RWPE2 (cell line): ENCODE data around the gene ABCD3.

Experiments used
- ATAC-seq: fragments of 200-7000 bp; cut with Tn5 transposase; 3 replicates; pipeline ENCODE4 v1.9.1; 2021; ENCODE audit warnings: low read depth
- DNase-seq: peaks from one replicate; pipeline ENCODE4 v3.0.0-alpha.2; 2020; ENCODE audit warnings: low spot score
- H3K27ac ChIP-seq: fragments of 450-650 bp; 2 replicates; pipeline ENCODE4 v1.5.1; 2017; ENCODE audit warnings: mild to moderate bottlenecking; ENCODE audit not compliant: poor library complexity, severe bottlenecking
- H3K27me3 ChIP-seq: fragments of 250-450 bp; sonication (Bioruptor Pico); 2 replicates; pipeline ENCODE4 v1.5.1; 2021; ENCODE audit warnings: mild to moderate bottlenecking, moderate library complexity; ENCODE audit not compliant: insufficient read depth, poor library complexity, severe bottlenecking
- H3K36me3 ChIP-seq: fragments of 250-450 bp; sonication (Bioruptor Pico); 2 replicates; pipeline ENCODE4 v1.5.1; 2020; ENCODE audit warnings: low read depth, mild to moderate bottlenecking, moderate library complexity
- H3K4me1 ChIP-seq: fragments of 250-450 bp; sonication (Bioruptor Pico); 2 replicates; pipeline ENCODE4 v1.5.1; 2021; ENCODE audit warnings: mild to moderate bottlenecking, moderate library complexity; ENCODE audit not compliant: insufficient read depth, poor library complexity, severe bottlenecking
- H3K4me3 ChIP-seq: fragments of 250-450 bp; sonication (Bioruptor Pico); 2 replicates; pipeline ENCODE4 v1.5.1; 2021; ENCODE audit warnings: mild to moderate bottlenecking, moderate library complexity; ENCODE audit not compliant: severe bottlenecking
- H3K9me3 ChIP-seq: fragments of 250-450 bp; sonication (Bioruptor Pico); 2 replicates; pipeline ENCODE4 v1.5.1; 2021; ENCODE audit warnings: mild to moderate bottlenecking, moderate library complexity; ENCODE audit not compliant: severe bottlenecking
- CTCF ChIP-seq: fragments of 450-650 bp; IDR thresholded peaks from one replicate; pipeline ENCODE4 v1.5.1; 2017; ENCODE audit warnings: mild to moderate bottlenecking, moderate library complexity; ENCODE audit not compliant: poor library complexity, severe bottlenecking

The ABCD3 gene

GRCh38 chr1:94416901-94417727 is 1.1 kb upstream of the ABCD3 start:
- Histone ChIP-seq H3K4me1 (peaks cover 26% of the 10 kb centered on the region), H3K27me3 (no peaks in the 10 kb centered on the region), H3K36me3 (no peaks in the 10 kb centered on the region), H3K27ac (peak overlapping the region; percentile 64), H3K9me3 (no peaks in the 10 kb centered on the region), H3K4me3 (peak overlapping the region; percentile 73)
- ATAC-seq (peak; percentile 40), DNase-seq (no peak)
- no peak for TF ChIP-seq CTCF

- peak overlapping the region; percentile 73 for H3K4me3 ChIP-seq
- peaks cover 30% of the 10 kb centered on the region for H3K4me1 ChIP-seq
- ATAC-seq, result no peak
- no peaks in the 10 kb centered on the region for H3K27me3 ChIP-seq
- no peaks in the 10 kb centered on the region for H3K9me3 ChIP-seq
- TF ChIP-seq CTCF, result no peak
- H3K27ac ChIP-seq, result peak overlapping the region; percentile 64
- DNase-seq, result no peak
- H3K36me3 ChIP-seq, result no peaks in the 10 kb centered on the region
These were observed 536 bp upstream of the ABCD3 start for GRCh38 chr1:94417728-94417977.

GRCh38 chr1:94418664-94419655 is 771 bp downstream of the ABCD3 start:
- Histone ChIP-seq H3K27ac (peak overlapping the region; percentile 64), H3K9me3 (no peaks in the 10 kb centered on the region), H3K27me3 (no peaks in the 10 kb centered on the region), H3K4me3 (peak overlapping the region; percentile 73), H3K36me3 (no peaks in the 10 kb centered on the region), H3K4me1 (peaks cover 30% of the 10 kb centered on the region)
- ATAC-seq (peak; percentile 2; the same call in 2 of the 3 replicates), DNase-seq (no peak)
- no peak for TF ChIP-seq CTCF

GRCh38 chr1:94422115-94422820 is 4.1 kb downstream of the ABCD3 start:
- no peak overlapping the region for H3K27ac ChIP-seq
- H3K4me3 ChIP-seq, result no peak overlapping the region
- H3K4me1 ChIP-seq, result peaks cover 35% of the 10 kb centered on the region
- no peaks in the 10 kb centered on the region for H3K36me3 ChIP-seq
- no peak for TF ChIP-seq CTCF
- DNase-seq (no peak), ATAC-seq (no peak)
- H3K27me3 ChIP-seq, result no peaks in the 10 kb centered on the region
- H3K9me3 ChIP-seq, result no peaks in the 10 kb centered on the region
